OCI-LY3 (cell line): ENCODE measurements around the gene RELCH.

ENCODE experiments used
- EZH2phosphoT487 ChIP-seq: fragments of 200-600 bp; shearing (Covaris generic); IDR thresholded peaks from 2 replicates; pipeline ENCODE4 v1.6.1; 2018; ENCODE audit warnings: antibody characterized with exemption, mixed run types, low read depth
- TF ChIP-seq, protein P1 (sequence below): fragments of 200-600, 300-600 bp; sonication (generic); IDR thresholded peaks from 2 replicates; pipeline ENCODE4 v1.5.1; 2014; ENCODE audit warnings: antibody characterized with exemption, low read length, low read depth

- TF ChIP-seq, protein P1, sequence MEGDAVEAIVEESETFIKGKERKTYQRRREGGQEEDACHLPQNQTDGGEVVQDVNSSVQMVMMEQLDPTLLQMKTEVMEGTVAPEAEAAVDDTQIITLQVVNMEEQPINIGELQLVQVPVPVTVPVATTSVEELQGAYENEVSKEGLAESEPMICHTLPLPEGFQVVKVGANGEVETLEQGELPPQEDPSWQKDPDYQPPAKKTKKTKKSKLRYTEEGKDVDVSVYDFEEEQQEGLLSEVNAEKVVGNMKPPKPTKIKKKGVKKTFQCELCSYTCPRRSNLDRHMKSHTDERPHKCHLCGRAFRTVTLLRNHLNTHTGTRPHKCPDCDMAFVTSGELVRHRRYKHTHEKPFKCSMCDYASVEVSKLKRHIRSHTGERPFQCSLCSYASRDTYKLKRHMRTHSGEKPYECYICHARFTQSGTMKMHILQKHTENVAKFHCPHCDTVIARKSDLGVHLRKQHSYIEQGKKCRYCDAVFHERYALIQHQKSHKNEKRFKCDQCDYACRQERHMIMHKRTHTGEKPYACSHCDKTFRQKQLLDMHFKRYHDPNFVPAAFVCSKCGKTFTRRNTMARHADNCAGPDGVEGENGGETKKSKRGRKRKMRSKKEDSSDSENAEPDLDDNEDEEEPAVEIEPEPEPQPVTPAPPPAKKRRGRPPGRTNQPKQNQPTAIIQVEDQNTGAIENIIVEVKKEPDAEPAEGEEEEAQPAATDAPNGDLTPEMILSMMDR: no peak
- TF ChIP-seq EZH2phosphoT487: no peak
These were observed 145.4 kb downstream of the RELCH start for GRCh38 chr18:62332431-62332830.
